Measurements from ENCODE around the gene SECTM1.
A peak's percentile ranks its signal among the peaks of the same experiment; 100 is the strongest.
"Not testable (repeated sequence)": the region's sequence is repeated elsewhere in the genome, so short reads cannot be mapped to it uniquely, and the experiment has no call there.

SECTM1 gene

GRCh38 chr17:82370471-82371332 lies 37.1 kb upstream of the SECTM1 start:
- no peak for DNase-seq
- in situ Hi-C loops (cut with MboI; ENCODE audit: low pct_unique_long_range_greater_than_20kb, low sequenced_read_pairs): no loop called here

DNA sequence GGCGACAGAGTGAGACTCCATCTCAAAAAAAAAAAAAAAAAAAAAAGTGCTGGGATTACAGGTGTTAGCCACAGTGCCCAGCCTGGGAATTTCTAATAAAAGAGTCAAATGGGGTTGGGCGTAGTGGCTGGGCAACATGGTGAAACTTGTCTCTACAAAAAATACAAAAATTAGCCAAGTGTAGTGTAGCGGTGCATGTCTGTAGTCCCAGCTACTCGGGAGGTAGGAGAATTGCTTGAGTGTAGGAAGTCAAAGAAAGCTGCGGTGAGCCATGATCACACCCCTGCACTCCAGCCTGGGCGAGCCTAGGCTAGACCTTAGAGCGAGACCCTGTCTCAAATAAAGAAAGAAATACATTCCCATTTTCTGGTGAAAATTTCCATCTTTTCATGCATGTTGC lies 35.6 kb upstream of the SECTM1 start:
- no peak for DNase-seq
- in situ Hi-C loops (cut with MboI; ENCODE audit: low pct_unique_long_range_greater_than_20kb, low sequenced_read_pairs): no loop called here

DNA sequence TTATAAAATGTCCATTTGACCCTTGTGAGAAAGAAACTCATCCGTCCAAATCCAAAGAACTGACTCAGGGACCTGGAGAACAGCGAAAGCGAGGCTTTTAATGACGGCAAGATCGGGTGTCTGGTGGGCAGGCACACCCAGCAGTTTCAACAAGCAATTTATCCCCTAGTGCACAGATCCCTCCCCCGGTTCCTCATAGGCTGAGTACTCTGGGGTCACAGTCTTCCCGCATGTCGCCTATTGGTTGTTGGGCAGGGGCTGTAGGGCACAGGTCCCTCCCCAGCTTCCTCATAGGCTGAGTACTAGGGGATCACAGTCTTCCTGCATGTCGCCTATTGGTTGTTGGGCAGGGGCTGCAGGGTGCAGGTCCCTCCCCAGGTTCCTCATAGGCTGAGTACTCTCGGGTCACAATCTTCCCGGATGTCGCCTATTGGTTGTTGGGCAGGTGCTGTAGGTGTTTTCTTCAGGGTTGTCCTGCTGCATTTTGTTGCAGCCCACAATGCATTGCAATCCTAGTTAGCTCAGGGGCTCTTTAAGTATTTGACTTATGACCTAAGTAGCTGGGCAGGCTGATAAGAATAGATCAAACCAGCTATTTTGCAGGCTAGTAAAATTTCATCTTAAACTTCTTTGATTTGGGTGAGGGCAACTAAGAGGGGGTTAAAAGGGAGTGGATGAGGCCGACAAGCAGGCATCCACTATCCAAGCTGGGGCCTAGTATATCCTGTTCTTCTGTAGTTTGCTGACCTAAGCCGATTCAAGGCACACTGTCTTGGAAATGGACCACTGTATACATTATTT lies 34.4 kb upstream of the SECTM1 start:
- in situ Hi-C loops (cut with MboI; ENCODE audit: low pct_unique_long_range_greater_than_20kb, low sequenced_read_pairs): no loop called here
- peak; percentile 42 for DNase-seq

GRCh38 chr17:82366749-82367148 lies 33.2 kb upstream of the SECTM1 start:
- DNase-seq: no peak
- in situ Hi-C loops (cut with MboI; ENCODE audit: low pct_unique_long_range_greater_than_20kb, low sequenced_read_pairs): no loop called here

GRCh38 chr17:82365606-82366295 lies 32.2 kb upstream of the SECTM1 start:
- DNase-seq: no peak
- in situ Hi-C loops (cut with MboI; ENCODE audit: low pct_unique_long_range_greater_than_20kb, low sequenced_read_pairs): no loop called here

DNA sequence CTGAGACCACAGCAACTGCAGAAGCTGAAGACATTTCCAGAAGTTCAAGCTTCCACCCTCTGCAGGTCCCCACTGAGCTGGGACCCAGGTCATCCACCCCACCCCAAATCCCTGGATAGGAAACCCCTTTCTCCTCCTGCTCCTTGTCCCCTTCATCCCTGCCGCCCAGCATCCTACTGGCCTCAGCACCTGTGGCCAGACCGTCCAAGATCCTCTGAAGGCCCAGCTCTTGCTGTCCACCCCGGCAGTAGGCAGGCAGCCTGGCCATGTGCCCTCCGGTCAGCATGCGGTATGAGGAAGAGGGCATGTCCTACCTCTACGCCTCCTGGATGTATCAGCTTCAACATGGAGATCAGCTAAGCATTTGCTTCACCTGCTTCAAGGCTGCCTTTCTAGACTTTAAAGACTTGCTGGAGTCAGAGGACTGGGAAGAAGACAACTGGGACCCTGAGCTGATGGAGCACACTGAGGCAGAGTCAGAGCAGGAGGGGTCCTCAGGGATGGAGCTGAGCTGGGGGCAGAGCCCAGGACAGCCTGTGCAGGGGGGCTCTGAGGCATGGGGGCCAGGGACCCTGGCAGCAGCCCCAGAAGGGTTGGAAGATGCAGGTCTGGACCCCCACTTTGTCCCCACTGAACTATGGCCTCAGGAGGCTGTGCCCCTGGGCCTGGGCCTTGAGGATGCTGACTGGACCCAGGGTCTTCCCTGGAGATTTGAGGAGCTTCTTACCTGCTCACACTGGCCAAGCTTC lies 28.5 kb upstream of the SECTM1 start:
- DNase-seq: no peak
- in situ Hi-C loops (cut with MboI; ENCODE audit: low pct_unique_long_range_greater_than_20kb, low sequenced_read_pairs): no loop called here

GRCh38 chr17:82359451-82360074 lies 26.0 kb upstream of the SECTM1 start:
- in situ Hi-C loops (cut with MboI; ENCODE audit: low pct_unique_long_range_greater_than_20kb, low sequenced_read_pairs): loop anchor here (10.0 kb wide), 1 partner anchor 55 kb away; the partner anchor contains the start of genes HEXD and OGFOD3

DNA sequence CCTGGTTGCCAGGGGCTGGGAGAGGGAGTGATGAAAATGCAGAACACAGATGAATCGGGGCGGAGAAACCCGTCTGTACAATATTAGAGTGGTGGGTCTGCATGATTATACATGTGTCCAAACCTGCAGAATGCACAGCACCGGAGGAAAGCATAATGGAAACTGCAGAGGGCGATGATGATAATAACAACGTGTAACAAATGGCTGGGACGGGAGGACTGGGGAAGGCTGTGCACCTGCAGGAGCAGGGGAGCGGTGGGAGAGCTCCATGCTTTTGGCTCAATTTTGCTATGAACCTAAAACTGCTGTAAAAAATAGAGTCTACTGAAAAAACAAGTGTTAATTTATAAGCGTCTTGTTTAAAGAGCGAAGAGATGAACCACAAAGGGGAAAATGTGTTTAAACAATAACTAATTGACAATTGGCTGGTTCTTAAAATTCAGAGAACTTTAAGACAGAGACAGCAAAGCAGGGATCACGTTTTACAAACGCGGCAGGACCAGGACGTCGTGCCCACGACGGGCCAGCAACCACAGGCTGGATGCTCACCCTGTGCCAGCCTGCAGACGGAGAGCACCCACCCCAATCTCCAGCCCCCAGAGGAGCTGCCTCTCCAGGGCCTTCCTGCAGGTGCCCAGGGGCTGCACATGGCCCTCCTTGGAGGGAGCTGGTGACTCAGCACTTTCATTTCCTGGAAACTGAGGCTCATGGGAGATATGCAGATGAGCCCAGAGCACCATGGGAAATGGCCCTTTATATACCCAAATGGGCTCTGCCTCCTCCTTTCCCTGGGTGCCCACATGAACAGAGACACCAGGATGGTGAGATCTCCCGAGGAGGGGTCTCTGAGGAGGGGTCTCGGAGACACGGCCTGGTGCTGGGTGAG lies 25.1 kb upstream of the SECTM1 start, which contains the start of gene TEX19:
Gene TEX19 (plus strand): TSS at position 783 of the 886 bp plus-strand sequence. CDS start 2,904 bp downstream, outside the sequence.
- in situ Hi-C loops (cut with MboI; ENCODE audit: low pct_unique_long_range_greater_than_20kb, low sequenced_read_pairs): loop anchor here (10.0 kb wide), 1 partner anchor 56 kb away; the partner anchor contains the start of genes HEXD and OGFOD3
- DNase-seq: peak; percentile 57

More at GRCh38 chr17:82359451-82360074, 26.0 kb upstream of the SECTM1 start:
- DNase-seq: not testable (repeated sequence)

- no peak for DNase-seq
- in situ Hi-C loops (cut with MboI; ENCODE audit: low pct_unique_long_range_greater_than_20kb, low sequenced_read_pairs): loop anchor here (10.0 kb wide), 1 partner anchor 57 kb away; the partner anchor contains the start of genes HEXD and OGFOD3
Observed at GRCh38 chr17:82357394-82357793, 23.8 kb upstream of the SECTM1 start.

- in situ Hi-C loops (cut with MboI; ENCODE audit: low pct_unique_long_range_greater_than_20kb, low sequenced_read_pairs): loop anchor here (10.0 kb wide), 1 partner anchor 58 kb away; the partner anchor contains the start of genes HEXD and OGFOD3
- no peak for DNase-seq
Observed at GRCh38 chr17:82356845-82357355, 23.3 kb upstream of the SECTM1 start.

- in situ Hi-C loops (cut with MboI; ENCODE audit: low pct_unique_long_range_greater_than_20kb, low sequenced_read_pairs): loop anchor here (10.0 kb wide), 1 partner anchor 59 kb away; the partner anchor contains the start of genes HEXD and OGFOD3
- no peak for DNase-seq
Observed at GRCh38 chr17:82355770-82356427, 22.3 kb upstream of the SECTM1 start.

DNA sequence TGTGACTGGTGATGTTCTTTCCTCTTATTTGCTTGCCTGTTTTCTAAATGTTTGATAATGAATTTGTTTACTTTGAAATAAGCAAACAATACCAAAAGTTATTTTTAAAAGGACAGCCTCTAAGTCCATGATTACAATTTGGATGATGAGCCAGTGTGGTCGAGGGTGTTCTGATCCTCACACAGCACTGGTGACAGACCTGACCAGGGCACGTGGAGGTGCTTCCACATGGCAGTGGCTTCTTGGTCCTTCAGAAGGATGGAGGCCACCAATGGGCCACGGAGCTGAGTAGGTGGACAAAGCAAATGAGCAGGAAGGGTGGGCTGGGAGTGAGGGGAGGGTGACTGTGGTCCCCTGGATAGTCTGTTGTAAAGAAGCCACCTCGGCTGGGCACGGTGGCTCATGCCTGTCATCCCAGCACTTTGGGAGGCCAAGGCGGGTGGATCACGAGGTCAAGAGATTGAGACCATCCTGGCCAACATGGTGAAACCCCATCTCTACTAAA lies 21.3 kb upstream of the SECTM1 start:
- in situ Hi-C loops (cut with MboI; ENCODE audit: low pct_unique_long_range_greater_than_20kb, low sequenced_read_pairs): loop anchor here (10.0 kb wide), 1 partner anchor 60 kb away; the partner anchor contains the start of genes HEXD and OGFOD3
- DNase-seq: no peak

DNA sequence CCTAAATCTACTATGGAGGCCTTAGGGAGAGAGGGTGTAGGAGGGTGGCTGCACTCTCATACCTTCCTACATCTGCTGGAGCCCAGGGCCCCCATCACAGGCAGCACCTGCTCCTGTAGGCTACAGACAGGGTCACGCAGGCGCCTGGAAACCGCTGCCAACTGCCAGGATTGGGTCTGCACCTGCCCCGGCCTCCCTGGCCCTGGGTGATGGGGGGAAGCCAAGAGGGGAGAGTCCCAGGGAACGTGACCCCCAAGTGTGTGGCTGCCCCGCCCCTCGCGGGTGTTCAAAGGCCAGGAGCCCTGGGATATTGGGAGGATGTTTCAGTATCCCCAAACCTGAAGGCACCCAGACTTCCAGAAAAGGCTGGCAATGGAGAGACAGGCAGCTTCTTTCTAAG lies 19.9 kb upstream of the SECTM1 start:
- no peak for DNase-seq
- in situ Hi-C loops (cut with MboI; ENCODE audit: low pct_unique_long_range_greater_than_20kb, low sequenced_read_pairs): loop anchor here (10.0 kb wide), 1 partner anchor 61 kb away; the partner anchor contains the start of genes HEXD and OGFOD3

- DNase-seq: peak; percentile 91
- in situ Hi-C loops (cut with MboI; ENCODE audit: low pct_unique_long_range_greater_than_20kb, low sequenced_read_pairs): loop anchor here (10.0 kb wide), 1 partner anchor 63 kb away; the partner anchor contains the start of genes HEXD and OGFOD3
Observed at GRCh38 chr17:82351713-82352488, 18.3 kb upstream of the SECTM1 start.

GRCh38 chr17:82351254-82351712 lies 17.7 kb upstream of the SECTM1 start:
- in situ Hi-C loops (cut with MboI; ENCODE audit: low pct_unique_long_range_greater_than_20kb, low sequenced_read_pairs): loop anchor here (10.0 kb wide), 1 partner anchor 64 kb away; the partner anchor contains the start of genes HEXD and OGFOD3
- no peak for DNase-seq

Measured in KBM-7 (cell line).